HPDE6-E6E7 (cell line): Measurements from ENCODE around the gene STARD9.
"Not testable (repeated sequence)": the region's sequence is repeated elsewhere in the genome, so short reads cannot be mapped to it uniquely, and the experiment has no call there.

Source experiments
- DNase-seq: peaks from one replicate; pipeline ENCODE4 v3.0.0; 2011; ENCODE audit warnings: missing footprints; ENCODE audit errors: extremely low spot score

Gene STARD9

GRCh38 chr15:42590619-42591237 lies 15.3 kb downstream of the STARD9 start:
- no peak for DNase-seq

- DNase-seq: peak; percentile 10
These were observed 16.0 kb downstream of the STARD9 start for GRCh38 chr15:42591238-42591934.

- no peak for DNase-seq
These were observed 17.3 kb downstream of the STARD9 start for GRCh38 chr15:42592716-42593115.

- DNase-seq: no peak
These were observed 17.7 kb downstream of the STARD9 start for GRCh38 chr15:42593143-42593542.

- DNase-seq: no peak
These were observed 18.7 kb downstream of the STARD9 start for GRCh38 chr15:42594095-42594494.

GRCh38 chr15:42595626-42596240 lies 20.3 kb downstream of the STARD9 start:
- no peak for DNase-seq

- DNase-seq: not testable (repeated sequence)
These were observed 25.9 kb downstream of the STARD9 start for GRCh38 chr15:42601316-42601715.

- DNase-seq: no peak
These were observed 27.1 kb downstream of the STARD9 start for GRCh38 chr15:42602501-42602900.

- DNase-seq: no peak
These were observed 28.6 kb downstream of the STARD9 start for GRCh38 chr15:42603978-42604377.

GRCh38 chr15:42604894-42605744 lies 29.7 kb downstream of the STARD9 start:
- no peak for DNase-seq

GRCh38 chr15:42605796-42606195 lies 30.4 kb downstream of the STARD9 start:
- no peak for DNase-seq

GRCh38 chr15:42608110-42608531 lies 32.7 kb downstream of the STARD9 start:
- DNase-seq: no peak

- DNase-seq: no peak
These were observed 33.5 kb downstream of the STARD9 start for GRCh38 chr15:42608752-42609488.

- no peak for DNase-seq
These were observed 36.1 kb downstream of the STARD9 start for GRCh38 chr15:42611532-42611931.

GRCh38 chr15:42612367-42612912 lies 37.0 kb downstream of the STARD9 start:
- no peak for DNase-seq

GRCh38 chr15:42616107-42616506 lies 40.7 kb downstream of the STARD9 start:
- no peak for DNase-seq

GRCh38 chr15:42619656-42620371 lies 44.4 kb downstream of the STARD9 start:
- DNase-seq: no peak

GRCh38 chr15:42621386-42621785 lies 46.0 kb downstream of the STARD9 start:
- DNase-seq: no peak

- no peak for DNase-seq
These were observed 46.9 kb downstream of the STARD9 start for GRCh38 chr15:42621996-42622925.
